ENCODE measurements around the gene LONRF2.

Gene LONRF2

DNA sequence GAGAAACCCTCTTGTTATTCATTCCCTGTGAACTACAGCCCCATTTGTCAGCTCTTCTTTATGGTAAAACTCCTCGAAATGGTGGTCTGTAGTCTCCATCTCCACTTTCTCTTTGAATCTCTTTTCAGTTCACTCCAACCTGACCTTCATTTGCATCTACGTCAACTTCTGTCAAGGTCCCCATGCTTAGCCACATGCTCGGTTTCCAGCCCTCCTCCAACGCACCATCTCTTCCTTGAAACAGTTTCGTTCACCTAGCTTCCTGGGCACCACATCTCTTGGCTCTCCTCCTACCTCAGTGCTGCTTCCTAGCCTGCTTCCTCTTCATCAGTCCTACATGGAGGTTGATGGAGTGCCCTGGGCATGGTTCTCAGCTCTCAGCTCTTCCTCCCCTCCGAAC is 98.8 kb downstream of the LONRF2 start:
- TF ChIP-seq, protein P1, sequence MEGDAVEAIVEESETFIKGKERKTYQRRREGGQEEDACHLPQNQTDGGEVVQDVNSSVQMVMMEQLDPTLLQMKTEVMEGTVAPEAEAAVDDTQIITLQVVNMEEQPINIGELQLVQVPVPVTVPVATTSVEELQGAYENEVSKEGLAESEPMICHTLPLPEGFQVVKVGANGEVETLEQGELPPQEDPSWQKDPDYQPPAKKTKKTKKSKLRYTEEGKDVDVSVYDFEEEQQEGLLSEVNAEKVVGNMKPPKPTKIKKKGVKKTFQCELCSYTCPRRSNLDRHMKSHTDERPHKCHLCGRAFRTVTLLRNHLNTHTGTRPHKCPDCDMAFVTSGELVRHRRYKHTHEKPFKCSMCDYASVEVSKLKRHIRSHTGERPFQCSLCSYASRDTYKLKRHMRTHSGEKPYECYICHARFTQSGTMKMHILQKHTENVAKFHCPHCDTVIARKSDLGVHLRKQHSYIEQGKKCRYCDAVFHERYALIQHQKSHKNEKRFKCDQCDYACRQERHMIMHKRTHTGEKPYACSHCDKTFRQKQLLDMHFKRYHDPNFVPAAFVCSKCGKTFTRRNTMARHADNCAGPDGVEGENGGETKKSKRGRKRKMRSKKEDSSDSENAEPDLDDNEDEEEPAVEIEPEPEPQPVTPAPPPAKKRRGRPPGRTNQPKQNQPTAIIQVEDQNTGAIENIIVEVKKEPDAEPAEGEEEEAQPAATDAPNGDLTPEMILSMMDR (IDR thresholded peaks at IDR 0.05) = no peak
